Hematopoietic multipotent progenitor cell (in vitro differentiated cells): ENCODE data around the gene INHA. TPM values are rescaled to one million over a fixed set of nuclear protein-coding genes. Genes with fewer than 3 reads are reported as not detected.

Source experiments
- small RNA-seq: library from RNA; depleted of rRNA; stranded (forward); fragments of <200 nt; gene quantifications from one replicate; pipeline ENCODE3, GENCODE V24; 2012
- total RNA-seq: library from RNA; depleted of rRNA; stranded (reverse); fragments of >200 nt; gene quantifications from one replicate; pipeline ENCODE4 v1.2.3, GENCODE V29; 2012

INHA gene
- total RNA-seq, 1 donor: 0.27 TPM

Small RNAs within 50 kb of the gene (small RNA-seq; reads per million reads assigned to genes)
- gene MIR3132 (not detected), gene RN7SKP213 (not detected)

Other genes with a start within 250 kb of the INHA start
- not detected for gene RESP18, start 239.6 kb upstream of the INHA start, total RNA-seq
- gene DNPEP, start 184.4 kb upstream of the INHA start, total RNA-seq: 118 TPM
- gene DES, start 153.9 kb upstream of the INHA start, total RNA-seq: not detected
- gene SPEG, start 137.5 kb upstream of the INHA start, total RNA-seq: 0.81 TPM
- gene GMPPA, start 73.4 kb upstream of the INHA start, total RNA-seq: 32.0 TPM
- 0.27 TPM for gene ASIC4, start 57.8 kb upstream of the INHA start, total RNA-seq
- 10.2 TPM for gene CHPF, start 28.5 kb upstream of the INHA start, total RNA-seq
- 0.54 TPM for gene TMEM198, start 28.3 kb upstream of the INHA start, total RNA-seq
- 114 TPM for gene OBSL1, start 771 bp upstream of the INHA start, total RNA-seq
- gene STK11IP, start 25.5 kb downstream of the INHA start, total RNA-seq: 30.2 TPM
- gene SLC4A3, start 55.3 kb downstream of the INHA start, total RNA-seq: under 0.01 TPM